ENCODE data around the gene ADGRG2. TPM values are rescaled to one million over a fixed set of nuclear protein-coding genes. Genes with fewer than 3 reads are reported as not detected.

The ADGRG2 gene
- total RNA-seq = under 1 TPM in 2 of 4 donors, not detected in 2; 0.11 to 0.16 TPM

- no peaks in the 10 kb centered on the region for H3K9me3 ChIP-seq
- intact Hi-C loops (cut with DNase I; ENCODE audit: low total_unique reads) = no loop called here
- peaks cover 3 to 22% (median 11%) of the 10 kb centered on the region in 3 donors for H3K27me3 ChIP-seq
- H3K27ac ChIP-seq = no peak within 1 kb of the TSS
- TF ChIP-seq POLR2A (IDR thresholded peaks at IDR 0.05) = no peak
- TF ChIP-seq CTCF (IDR thresholded peaks at IDR 0.05 in 4 of 5, conservative IDR thresholded peaks at IDR 0.05 in 1 of 5) = no peak
- H3K4me1 ChIP-seq = no peaks in the 10 kb centered on the region
- H3K4me3 ChIP-seq = peak within 1 kb of the TSS; percentile 33 to 43 (median 36)
- in situ Hi-C loops (cut with MboI; ENCODE audit: low sequenced_read_pairs in 4 of 4) = no loop called here
- peak in 1 of 2 donors; percentile 2 for DNase-seq
- no peak for ATAC-seq
- no peaks in the 10 kb centered on the region for H3K36me3 ChIP-seq
These were observed at the start of gene ADGRG2 for GRCh38 chrX:19121898-19122640. Gene ADGRG2 (minus strand): TSS chrX:19122468. CDS start chrX:19068834, 53,634 bp downstream.

- Histone ChIP-seq H3K4me3 (no peak overlapping the region), H3K9me3 (no peaks in the 10 kb centered on the region), H3K36me3 (no peaks in the 10 kb centered on the region), H3K27me3 (no peaks in the 10 kb centered on the region), H3K4me1 (no peaks in the 10 kb centered on the region), H3K27ac (no peak overlapping the region)
- DNase-seq (no peak), ATAC-seq (no peak)
- in situ Hi-C loops (cut with MboI; ENCODE audit: low sequenced_read_pairs in 4 of 4) = no loop called here
- TF ChIP-seq CTCF (IDR thresholded peaks at IDR 0.05 in 4 of 5, conservative IDR thresholded peaks at IDR 0.05 in 1 of 5) (no peak), POLR2A (IDR thresholded peaks at IDR 0.05) (no peak)
- intact Hi-C loops (cut with DNase I; ENCODE audit: low total_unique reads) = no loop called here
These were observed 46.3 kb upstream of the ADGRG2 start for GRCh38 chrX:19168609-19169008.

GRCh38 chrX:19162851-19163250, 40.6 kb upstream of the ADGRG2 start:
- TF ChIP-seq POLR2A (IDR thresholded peaks at IDR 0.05) = no peak
- no peak for TF ChIP-seq CTCF (IDR thresholded peaks at IDR 0.05 in 4 of 5, conservative IDR thresholded peaks at IDR 0.05 in 1 of 5)
- in situ Hi-C loops (cut with MboI; ENCODE audit: low sequenced_read_pairs in 4 of 4) (no loop called here), intact Hi-C loops (cut with DNase I; ENCODE audit: low total_unique reads) (no loop called here)
- H3K9me3 ChIP-seq = no peaks in the 10 kb centered on the region
- DNase-seq (no peak), ATAC-seq (no peak)
- no peak overlapping the region for H3K4me3 ChIP-seq
- no peaks in the 10 kb centered on the region for H3K27me3 ChIP-seq
- H3K36me3 ChIP-seq = no peaks in the 10 kb centered on the region
- no peak overlapping the region for H3K27ac ChIP-seq
- H3K4me1 ChIP-seq = no peaks in the 10 kb centered on the region

GRCh38 chrX:19156186-19156585, 33.9 kb upstream of the ADGRG2 start:
- intact Hi-C loops (cut with DNase I; ENCODE audit: low total_unique reads) = no loop called here
- no peak for ATAC-seq
- TF ChIP-seq CTCF (IDR thresholded peaks at IDR 0.05 in 4 of 5, conservative IDR thresholded peaks at IDR 0.05 in 1 of 5) = no peak
- no peak for TF ChIP-seq POLR2A (IDR thresholded peaks at IDR 0.05)
- H3K9me3 ChIP-seq = no peaks in the 10 kb centered on the region
- no peaks in the 10 kb centered on the region for H3K4me1 ChIP-seq
- no peaks in the 10 kb centered on the region for H3K27me3 ChIP-seq
- DNase-seq = no peak
- H3K4me3 ChIP-seq = no peak overlapping the region
- in situ Hi-C loops (cut with MboI; ENCODE audit: low sequenced_read_pairs in 4 of 4) = no loop called here
- no peaks in the 10 kb centered on the region for H3K36me3 ChIP-seq
- H3K27ac ChIP-seq = no peak overlapping the region
